Immature natural killer cell (primary cell): ENCODE results near the gene PCP4. TPM values are rescaled to one million over a fixed set of nuclear protein-coding genes. Genes with fewer than 3 reads are reported as not detected.

Experiments used
- DNase-seq, 3 donors: peaks; one replicate each; pipeline ENCODE4 v3.0.0; 2022; ENCODE audit warnings: mixed read lengths in 1 of 3
- H3K27ac Mint-ChIP-seq, 6 donors: one replicate each; pipeline ENCODE4 v1.8.0; 2020; ENCODE audit warnings: mixed read lengths in 6 of 6, mild to moderate bottlenecking in 5 of 6, inconsistent platforms in 4 of 6, moderate library complexity in 3 of 6
- H3K27me3 Mint-ChIP-seq, 3 donors: one replicate each; pipeline ENCODE4 v1.8.0; 2020 to 2021; ENCODE audit warnings: low read depth in 3 of 3, mild to moderate bottlenecking in 3 of 3, mixed read lengths in 3 of 3, moderate library complexity in 3 of 3, inconsistent platforms in 1 of 3
- H3K36me3 Mint-ChIP-seq, 3 donors: one replicate each; pipeline ENCODE4 v1.8.0; 2020; ENCODE audit warnings: mixed read lengths in 3 of 3, inconsistent platforms in 2 of 3, mild to moderate bottlenecking in 2 of 3
- H3K4me1 Mint-ChIP-seq, 2 donors: one replicate each; pipeline ENCODE4 v1.8.0; 2020; ENCODE audit warnings: inconsistent platforms in 2 of 2, mild to moderate bottlenecking in 2 of 2, mixed read lengths in 2 of 2, moderate library complexity in 1 of 2
- H3K4me3 Mint-ChIP-seq, 5 donors: one replicate each; pipeline ENCODE4 v1.8.0; 2020; ENCODE audit warnings: mild to moderate bottlenecking in 5 of 5, mixed read lengths in 5 of 5, inconsistent platforms in 3 of 5, moderate library complexity in 3 of 5
- H3K9me3 Mint-ChIP-seq, 6 donors: one replicate each; pipeline ENCODE4 v1.8.0; 2020; ENCODE audit warnings: mild to moderate bottlenecking in 6 of 6, mixed read lengths in 6 of 6, inconsistent platforms in 4 of 6, moderate library complexity in 3 of 6
- polyA plus RNA-seq, 3 donors: library from polyadenylated mRNA; unstranded; fragments of 300-500 nt; fragmentation: Illumina TruSeq; gene quantifications; one replicate each; pipeline ENCODE4 v1.2.3, GENCODE V29; 2021

Gene PCP4
- polyA plus RNA-seq, 3 donors from 2014 or later: not detected

DNA sequence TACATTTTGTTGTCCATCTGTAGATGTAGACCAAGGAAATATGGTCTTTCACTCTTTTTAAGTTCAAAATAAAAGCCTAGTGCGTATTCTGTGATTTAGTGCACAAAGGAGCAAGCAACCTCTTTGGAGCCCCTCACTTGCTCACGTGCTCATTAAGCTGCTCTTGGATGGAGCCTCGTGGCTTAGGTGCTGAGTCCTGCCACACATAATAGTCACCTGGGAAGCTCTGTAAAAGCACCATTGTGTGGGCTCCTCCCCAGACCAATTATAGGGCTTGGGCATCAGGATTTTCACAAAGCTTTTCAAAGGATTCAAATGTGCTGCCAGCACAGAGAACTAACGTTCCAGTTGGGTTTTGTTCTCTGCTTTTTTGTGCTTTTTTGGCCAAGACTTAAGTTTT is 85.0 kb downstream of the PCP4 start:
- Mint-ChIP-seq H3K4me1 (no peaks in the 10 kb centered on the region), H3K4me3 (no peak overlapping the region), H3K27ac (no peak overlapping the region), H3K36me3 (peaks cover 0 to 10% (median 0%) of the 10 kb centered on the region in 3 donors), H3K27me3 (peaks cover 0 to 4% (median 3%) of the 10 kb centered on the region in 3 donors), H3K9me3 (peaks cover 0 to 7% (median 5%) of the 10 kb centered on the region in 6 donors)
- DNase-seq: no peak

DNA sequence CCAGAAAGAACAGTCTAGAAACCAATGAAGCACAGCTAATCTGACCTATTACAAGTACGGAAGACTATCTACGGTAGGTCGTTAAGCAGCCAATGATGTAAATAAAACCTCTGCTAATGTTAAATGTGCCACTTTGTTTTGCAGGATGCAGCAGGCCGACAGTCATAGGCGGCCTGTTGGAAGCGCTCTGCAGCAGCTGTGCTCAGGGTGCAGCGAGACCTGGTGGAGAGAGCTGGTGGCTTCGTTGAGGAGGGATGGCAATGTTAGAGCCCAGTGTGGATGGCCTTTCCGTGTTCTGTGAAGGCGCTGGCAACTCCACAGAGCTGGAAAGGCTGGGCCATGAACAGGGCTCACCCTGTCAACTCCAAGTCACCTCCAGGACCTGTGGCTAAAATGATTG is 87.3 kb downstream of the PCP4 start:
- DNase-seq: no peak
- peaks cover 0 to 10% (median 0%) of the 10 kb centered on the region in 3 donors for H3K36me3 Mint-ChIP-seq
- no peaks in the 10 kb centered on the region for H3K4me1 Mint-ChIP-seq
- no peak overlapping the region for H3K4me3 Mint-ChIP-seq
- H3K27me3 Mint-ChIP-seq: peaks cover 0 to 4% (median 3%) of the 10 kb centered on the region in 3 donors
- peaks cover 0 to 7% (median 4%) of the 10 kb centered on the region in 6 donors for H3K9me3 Mint-ChIP-seq
- no peak overlapping the region for H3K27ac Mint-ChIP-seq

DNA sequence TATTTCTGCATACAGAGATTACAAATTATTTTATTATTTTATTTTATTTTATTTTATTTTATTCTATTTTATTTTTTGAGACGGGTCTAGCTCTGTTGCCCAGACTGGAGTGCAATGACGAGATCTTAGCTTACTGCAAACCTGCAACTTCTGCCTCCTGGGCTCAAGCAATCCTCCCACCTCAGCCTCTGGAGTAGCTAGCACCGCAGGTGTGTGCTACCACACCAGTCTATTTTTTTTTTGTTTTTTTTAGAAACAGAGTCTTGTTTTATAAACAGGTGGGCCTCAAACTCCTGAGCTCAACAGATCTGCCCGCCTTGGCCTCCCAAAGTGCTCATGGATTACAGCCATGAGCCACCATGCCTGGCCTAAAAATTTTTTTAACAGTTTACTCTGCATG is 88.1 kb downstream of the PCP4 start:
- Mint-ChIP-seq H3K9me3 (peaks cover 0 to 12% (median 8%) of the 10 kb centered on the region in 6 donors), H3K36me3 (peaks cover 0 to 10% (median 0%) of the 10 kb centered on the region in 3 donors), H3K4me3 (no peak overlapping the region), H3K27me3 (peaks cover 0 to 4% (median 3%) of the 10 kb centered on the region in 3 donors), H3K27ac (no peak overlapping the region), H3K4me1 (no peaks in the 10 kb centered on the region)
- DNase-seq: no peak

DNA sequence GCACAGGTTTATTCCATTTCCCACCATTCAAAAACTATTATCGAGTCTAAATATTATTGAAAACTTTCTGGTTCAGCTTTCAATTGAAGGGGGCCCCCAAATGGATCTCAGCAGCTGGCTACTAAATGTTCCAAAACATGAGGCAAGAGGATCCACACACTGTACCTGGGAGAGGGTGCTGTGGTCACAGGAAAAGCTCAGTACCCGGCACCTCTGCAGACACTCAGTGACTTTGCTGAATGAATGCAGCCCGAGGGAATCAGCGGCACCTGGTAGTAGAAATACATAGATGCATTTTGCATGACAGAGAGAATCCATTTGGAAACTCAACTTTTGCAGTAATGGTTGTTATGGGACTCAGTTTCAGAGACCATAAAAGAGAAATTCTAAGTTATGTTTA is 89.3 kb downstream of the PCP4 start:
- no peak for DNase-seq
- Mint-ChIP-seq H3K27ac (no peak overlapping the region), H3K36me3 (peaks cover 0 to 5% (median 0%) of the 10 kb centered on the region in 3 donors), H3K9me3 (peaks cover 0 to 16% (median 10%) of the 10 kb centered on the region in 6 donors), H3K4me3 (no peak overlapping the region), H3K4me1 (no peaks in the 10 kb centered on the region), H3K27me3 (peaks cover 0 to 3% (median under 1%) of the 10 kb centered on the region in 3 donors)

DNA sequence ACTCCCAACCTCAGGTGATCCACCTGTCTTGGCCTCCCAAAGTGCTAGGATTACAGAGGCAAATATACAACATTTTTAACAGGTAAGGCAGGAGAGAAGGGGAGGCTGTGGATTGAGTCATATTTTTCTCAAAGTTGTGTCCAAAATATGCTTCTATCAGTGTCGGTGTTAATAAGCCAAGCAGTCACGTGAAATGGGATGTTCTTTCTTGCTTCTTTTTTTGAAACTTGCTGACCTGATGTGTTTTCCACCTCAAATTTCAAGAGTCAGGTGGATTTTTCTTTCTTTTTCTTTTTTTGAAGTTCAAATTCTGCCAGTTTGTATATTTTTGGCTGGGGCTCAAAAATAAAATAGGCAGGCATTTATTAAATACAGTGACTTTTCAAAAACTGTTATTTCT is 91.5 kb downstream of the PCP4 start:
- no peak overlapping the region for H3K4me3 Mint-ChIP-seq
- H3K36me3 Mint-ChIP-seq: no peaks in the 10 kb centered on the region
- peaks cover 0 to 2% (median 2%) of the 10 kb centered on the region in 3 donors for H3K27me3 Mint-ChIP-seq
- no peak overlapping the region for H3K27ac Mint-ChIP-seq
- H3K9me3 Mint-ChIP-seq: peaks cover 2 to 27% (median 14%) of the 10 kb centered on the region in 6 donors
- no peak for DNase-seq
- H3K4me1 Mint-ChIP-seq: no peaks in the 10 kb centered on the region

DNA sequence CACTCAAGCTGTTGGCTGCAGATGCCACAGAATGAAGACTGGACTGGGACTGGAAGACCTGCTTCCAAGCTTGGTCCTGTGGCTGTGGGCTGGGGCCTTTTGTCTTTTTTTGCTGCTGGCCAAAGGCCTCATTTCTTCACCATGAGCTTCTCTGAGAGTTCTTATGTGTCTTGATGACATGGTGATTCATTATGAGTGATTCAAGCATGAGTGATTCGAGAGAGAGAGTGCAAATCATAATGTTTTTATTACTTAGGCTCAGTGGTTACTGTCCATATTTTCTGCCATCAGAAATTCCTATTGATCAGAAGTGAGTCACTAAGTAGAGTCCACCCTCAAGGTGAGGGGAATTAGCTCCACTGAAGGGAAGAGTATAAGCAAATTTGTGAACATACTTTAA is 94.0 kb downstream of the PCP4 start:
- Mint-ChIP-seq H3K27me3 (peaks cover 2% of the 10 kb centered on the region in 3 donors), H3K4me1 (no peaks in the 10 kb centered on the region), H3K36me3 (no peaks in the 10 kb centered on the region), H3K4me3 (no peak overlapping the region), H3K27ac (no peak overlapping the region), H3K9me3 (peaks cover 3 to 32% (median 17%) of the 10 kb centered on the region in 6 donors)
- no peak for DNase-seq

DNA sequence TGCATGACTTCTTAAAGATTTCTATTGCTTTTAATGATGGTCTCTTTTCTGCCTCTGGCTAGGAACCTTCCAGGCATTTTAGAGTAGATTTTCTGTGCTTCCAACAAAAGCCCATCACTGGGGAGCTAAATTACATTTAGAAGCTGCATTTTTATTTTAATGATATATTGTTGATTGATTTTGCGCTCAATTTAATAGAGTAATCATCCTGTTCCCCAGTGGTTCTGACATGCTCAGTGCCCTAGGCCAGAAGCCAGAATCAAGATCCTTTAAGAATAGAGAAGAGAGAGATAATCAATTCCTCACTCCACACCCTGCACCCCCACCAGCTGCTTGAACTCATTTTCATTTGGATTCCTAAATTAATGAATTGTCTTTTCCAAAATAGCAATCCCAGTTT is 97.8 kb downstream of the PCP4 start:
- Mint-ChIP-seq H3K4me1 (no peaks in the 10 kb centered on the region), H3K9me3 (peaks cover 6 to 38% (median 18%) of the 10 kb centered on the region in 6 donors), H3K36me3 (peaks cover 0 to 3% (median 0%) of the 10 kb centered on the region in 3 donors), H3K4me3 (no peak overlapping the region), H3K27ac (no peak overlapping the region), H3K27me3 (peaks cover 2% of the 10 kb centered on the region in 3 donors)
- DNase-seq: no peak

DNA sequence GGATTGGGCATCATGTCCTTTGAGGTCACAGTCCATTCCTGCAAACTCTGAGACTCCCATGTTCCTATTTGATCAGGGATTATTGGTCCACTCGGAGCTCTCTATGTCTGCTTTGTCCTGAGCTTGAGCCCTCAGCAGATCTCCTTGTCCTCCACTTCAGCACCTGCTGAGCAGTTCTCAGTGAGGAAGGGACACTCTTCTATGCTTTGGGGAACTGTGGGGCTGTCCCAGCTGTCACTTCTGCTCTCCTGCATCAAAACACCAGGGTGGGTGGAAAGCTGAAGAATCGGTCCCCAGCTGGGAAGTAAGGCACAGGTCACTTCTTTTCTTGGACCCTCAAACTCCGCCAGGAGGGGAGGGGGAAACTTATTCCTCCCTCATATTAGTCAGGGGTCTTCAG is 99.5 kb downstream of the PCP4 start:
- Mint-ChIP-seq H3K27ac (no peak overlapping the region), H3K4me1 (no peaks in the 10 kb centered on the region), H3K4me3 (no peak overlapping the region), H3K27me3 (peaks cover 2% of the 10 kb centered on the region in 3 donors), H3K36me3 (peaks cover 0 to 3% (median 0%) of the 10 kb centered on the region in 3 donors), H3K9me3 (peaks cover 3 to 35% (median 13%) of the 10 kb centered on the region in 6 donors)
- DNase-seq: no peak

DNA sequence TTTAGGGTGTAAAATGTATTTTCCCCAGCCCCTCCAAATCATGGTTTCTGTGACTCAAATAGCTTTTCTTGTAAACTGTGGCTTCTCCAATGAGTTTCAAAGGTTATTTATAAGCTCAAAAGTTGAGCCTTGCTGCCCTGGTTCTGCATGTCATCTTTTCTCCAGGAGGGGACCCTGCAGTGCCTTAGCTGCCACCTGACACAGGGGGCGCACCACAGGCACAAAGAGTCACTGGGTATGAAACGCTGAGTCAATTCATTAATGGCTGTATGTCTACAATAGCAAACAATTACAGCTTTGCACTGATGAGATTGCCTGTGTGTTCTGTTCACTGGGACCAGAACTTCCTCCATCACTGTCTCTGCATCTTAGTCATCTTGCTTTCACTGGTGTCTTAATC is 100.8 kb downstream of the PCP4 start:
- Mint-ChIP-seq H3K27me3 (peaks cover 0 to 5% (median 0%) of the 10 kb centered on the region in 3 donors), H3K27ac (no peak overlapping the region), H3K4me1 (no peaks in the 10 kb centered on the region), H3K9me3 (peaks cover 0 to 25% (median 12%) of the 10 kb centered on the region in 6 donors), H3K36me3 (peaks cover 0 to 3% (median 0%) of the 10 kb centered on the region in 3 donors), H3K4me3 (no peak overlapping the region)
- no peak for DNase-seq

DNA sequence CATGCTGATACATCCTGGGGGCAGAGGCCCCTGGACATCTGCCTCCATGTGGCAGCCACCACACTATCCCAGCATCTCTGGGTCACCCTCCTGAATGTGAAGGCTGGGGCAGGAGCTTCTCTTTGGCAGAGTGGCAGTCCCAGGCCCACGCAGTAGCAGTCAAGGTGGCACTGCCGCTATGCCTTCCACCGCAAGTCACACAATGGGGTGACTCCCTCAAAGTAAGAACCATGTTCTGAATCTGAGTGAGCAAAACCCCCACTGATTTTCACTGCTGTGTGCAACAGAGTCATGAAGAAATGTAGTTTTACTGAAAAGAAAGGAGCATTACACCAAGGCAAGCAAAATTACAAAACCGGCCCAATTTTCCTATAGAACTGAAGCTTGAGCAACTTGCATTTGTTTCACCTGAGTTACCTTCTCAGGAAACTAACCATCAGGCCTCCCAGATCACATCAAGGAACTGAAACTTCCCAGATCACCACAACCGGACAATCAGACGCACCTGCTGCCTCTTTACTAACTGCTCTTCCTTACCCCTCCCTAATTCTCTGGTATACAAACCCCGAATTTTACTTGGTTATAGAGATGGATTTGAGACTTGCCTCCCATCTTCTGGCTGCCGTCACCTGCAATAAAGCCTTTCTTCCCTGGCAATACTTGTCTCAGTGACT is 102.6 kb downstream of the PCP4 start:
- peaks cover 0 to 3% (median 0%) of the 10 kb centered on the region in 3 donors for H3K36me3 Mint-ChIP-seq
- no peak for DNase-seq
- no peak overlapping the region for H3K4me3 Mint-ChIP-seq
- H3K4me1 Mint-ChIP-seq: no peaks in the 10 kb centered on the region
- no peak overlapping the region for H3K27ac Mint-ChIP-seq
- peaks cover 0 to 22% (median 9%) of the 10 kb centered on the region in 6 donors for H3K9me3 Mint-ChIP-seq
- peaks cover 0 to 5% (median 0%) of the 10 kb centered on the region in 3 donors for H3K27me3 Mint-ChIP-seq

DNA sequence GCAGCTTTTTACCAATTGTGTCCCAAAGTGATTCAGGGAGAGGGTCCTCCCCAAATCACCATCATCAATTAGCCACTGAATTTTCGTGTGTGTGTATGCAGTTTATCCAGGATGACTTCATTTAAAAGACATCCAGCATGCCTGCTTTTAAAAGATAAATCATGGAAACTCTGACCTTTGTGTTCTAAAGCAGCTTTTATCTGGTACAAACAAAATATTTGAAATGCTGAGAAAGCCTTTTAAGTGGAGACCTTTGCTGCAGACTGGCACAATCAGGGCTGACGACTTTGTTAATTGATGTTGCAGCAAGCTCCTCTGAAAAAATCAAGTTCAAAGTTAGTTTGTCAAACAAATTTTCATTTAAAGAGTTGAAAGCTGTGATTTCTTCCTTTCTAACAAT is 104.7 kb downstream of the PCP4 start:
- H3K9me3 Mint-ChIP-seq: peaks cover 0 to 28% (median 9%) of the 10 kb centered on the region in 6 donors
- peaks cover 0 to 3% (median 2%) of the 10 kb centered on the region in 3 donors for H3K27me3 Mint-ChIP-seq
- H3K4me3 Mint-ChIP-seq: no peak overlapping the region
- DNase-seq: no peak
- H3K36me3 Mint-ChIP-seq: peaks cover 0 to 3% (median 0%) of the 10 kb centered on the region in 3 donors
- no peaks in the 10 kb centered on the region for H3K4me1 Mint-ChIP-seq
- no peak overlapping the region for H3K27ac Mint-ChIP-seq

DNA sequence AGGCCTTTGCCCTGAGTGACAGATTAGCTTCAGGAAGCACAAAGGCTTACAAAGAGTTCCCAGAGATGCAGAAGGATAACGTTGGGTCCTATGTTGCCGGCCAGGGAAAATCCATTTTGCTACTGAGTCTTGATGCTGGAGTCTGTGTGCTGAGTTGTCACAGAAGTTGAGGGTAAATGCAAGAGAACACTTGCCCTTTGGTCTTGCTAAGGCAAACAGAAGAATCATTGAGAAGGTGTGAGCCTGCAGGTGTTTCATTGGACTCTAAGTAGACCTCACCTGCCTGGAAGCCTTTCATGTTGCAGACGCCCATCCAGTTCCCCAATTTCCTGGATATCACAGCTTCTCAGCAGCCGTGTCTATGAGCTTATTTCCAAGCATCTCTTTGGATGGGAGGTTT is 105.2 kb downstream of the PCP4 start:
- no peak overlapping the region for H3K4me3 Mint-ChIP-seq
- H3K27ac Mint-ChIP-seq: no peak overlapping the region
- H3K9me3 Mint-ChIP-seq: peaks cover 0 to 23% (median 6%) of the 10 kb centered on the region in 6 donors
- no peaks in the 10 kb centered on the region for H3K4me1 Mint-ChIP-seq
- peaks cover 0 to 3% (median 0%) of the 10 kb centered on the region in 3 donors for H3K36me3 Mint-ChIP-seq
- H3K27me3 Mint-ChIP-seq: peaks cover 0 to 3% (median 2%) of the 10 kb centered on the region in 3 donors
- no peak for DNase-seq

DNA sequence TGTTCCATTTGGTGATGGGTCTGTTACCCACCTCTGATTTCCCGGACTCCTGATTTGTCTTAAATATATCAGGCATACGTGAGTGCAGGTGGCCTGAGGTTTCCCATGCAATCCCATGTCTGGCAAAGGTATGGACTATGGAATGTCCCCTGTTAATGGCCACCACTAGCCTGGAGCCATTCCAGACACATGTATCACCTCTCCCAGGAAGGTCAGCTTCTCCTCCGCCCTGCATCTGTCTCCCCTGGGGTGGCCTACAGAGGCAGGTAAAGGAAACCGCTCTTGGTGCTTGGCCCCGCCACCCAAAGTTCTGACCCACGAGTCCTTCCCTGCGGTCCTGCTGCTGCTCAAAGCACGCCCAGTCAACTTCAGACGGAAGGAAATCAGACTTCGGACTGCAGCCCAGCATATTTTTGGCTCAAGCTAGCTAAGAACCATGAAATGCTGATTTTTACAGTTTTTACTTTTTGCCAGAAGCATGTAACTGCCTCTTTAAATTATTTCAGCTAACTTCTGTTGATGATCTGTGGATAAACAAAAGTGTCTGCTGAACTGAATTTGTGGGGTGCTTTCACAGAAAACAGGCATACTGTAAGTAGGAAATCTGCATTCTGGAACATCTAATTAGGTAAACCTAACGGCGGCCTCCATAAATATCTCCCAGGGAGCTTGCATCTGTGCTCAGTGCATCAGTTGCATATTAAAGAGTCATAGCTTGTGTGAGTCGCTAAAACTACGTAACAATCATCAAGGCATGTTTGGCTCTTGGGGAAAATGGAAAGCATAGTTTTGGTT is 105.9 kb downstream of the PCP4 start:
- Mint-ChIP-seq H3K27me3 (peaks cover 0 to 3% (median 2%) of the 10 kb centered on the region in 3 donors), H3K4me1 (no peaks in the 10 kb centered on the region), H3K9me3 (peaks cover 0 to 18% (median 4%) of the 10 kb centered on the region in 6 donors), H3K36me3 (peaks cover 0 to under 1% (median 0%) of the 10 kb centered on the region in 3 donors), H3K4me3 (no peak overlapping the region), H3K27ac (no peak overlapping the region)
- DNase-seq: no peak

DNA sequence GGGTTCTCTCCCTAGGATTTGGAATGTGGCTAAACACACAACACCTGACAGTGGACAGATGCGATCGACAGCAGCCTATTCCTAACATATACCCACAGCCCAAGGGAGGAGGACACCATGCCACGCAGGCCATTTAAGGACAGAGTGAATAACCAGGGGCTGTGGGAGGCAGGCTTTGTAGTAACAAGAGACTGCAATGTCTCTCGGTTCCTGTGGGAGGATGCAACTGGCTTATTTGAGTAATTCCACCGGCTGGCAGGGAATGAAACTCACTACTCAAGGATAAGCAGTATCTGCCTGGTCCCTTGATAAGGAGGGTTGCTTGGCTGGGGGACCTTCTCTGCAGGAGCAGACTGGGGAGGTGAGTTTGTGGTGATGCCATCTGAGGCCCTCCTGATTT is 109.6 kb downstream of the PCP4 start:
- no peak overlapping the region for H3K27ac Mint-ChIP-seq
- no peak overlapping the region for H3K4me3 Mint-ChIP-seq
- H3K4me1 Mint-ChIP-seq: no peaks in the 10 kb centered on the region
- DNase-seq: no peak
- peaks cover 0 to 3% (median 2%) of the 10 kb centered on the region in 3 donors for H3K27me3 Mint-ChIP-seq
- peaks cover 0 to 10% (median 4%) of the 10 kb centered on the region in 6 donors for H3K9me3 Mint-ChIP-seq
- H3K36me3 Mint-ChIP-seq: no peaks in the 10 kb centered on the region
